Transverse colon (tissue), 4 donors: ENCODE data around the gene POLR1F. TPM values are rescaled to one million over a fixed set of nuclear protein-coding genes. Genes with fewer than 3 reads are reported as not detected.

Source experiments
- DNase-seq: peaks from one replicate; pipeline ENCODE4 v3.0.0-alpha.2; 2019
- H3K27ac ChIP-seq, 4 donors: fragments of 200-600 bp; sonication (generic); 2 replicates each; pipeline ENCODE4 v1.5.1; 2016 to 2018; ENCODE audit warnings: inconsistent platforms in 4 of 4
- H3K27me3 ChIP-seq: fragments of 200-600 bp; sonication (generic); 2 replicates; pipeline ENCODE4 v1.5.1; 2017; ENCODE audit warnings: inconsistent platforms
- H3K36me3 ChIP-seq, 4 donors: fragments of 200-600 bp; sonication (generic); 2 replicates each; pipeline ENCODE4 v1.5.1; 2017 to 2019; ENCODE audit warnings: inconsistent platforms in 4 of 4
- H3K4me1 ChIP-seq, 4 donors: fragments of 200-600 bp; sonication (generic); 2 replicates each; pipeline ENCODE4 v1.5.1; 2017 to 2020; ENCODE audit warnings: inconsistent platforms in 4 of 4
- H3K4me3 ChIP-seq, 4 donors: fragments of 200-600 bp; sonication (generic); 1 replicate in 1 of 4; 2 replicates in 3 of 4; pipeline versions ENCODE4 v1.5.1 to v1.6.1; 2017 to 2019; ENCODE audit warnings: inconsistent platforms in 4 of 4
- H3K9me3 ChIP-seq, 2 donors: fragments of 200-600 bp; sonication (generic); 2 replicates each; pipeline ENCODE4 v1.5.1; 2017 to 2019; ENCODE audit warnings: inconsistent platforms in 2 of 2
- EP300 ChIP-seq: sonication (generic); formaldehyde crosslinking; IDR thresholded peaks from one replicate; pipeline ENCODE4 v1.6.1; 2017; ENCODE audit warnings: antibody characterized with exemption, low read depth
- POLR2A ChIP-seq: fragments of 450-650 bp; IDR thresholded peaks from one replicate; pipeline ENCODE4 v1.6.1; 2016; ENCODE audit warnings: antibody characterized with exemption, mild to moderate bottlenecking, moderate library complexity
- POLR2AphosphoS5 ChIP-seq, 3 donors: sonication (generic); formaldehyde crosslinking; IDR thresholded peaks; one replicate each; pipeline ENCODE4 v1.6.1; 2016; ENCODE audit warnings: antibody characterized with exemption in 3 of 3
- WGBS, 2 donors: methylation state at CpG; one replicate each; pipeline ENCODE4 v1.1.5; 2018; ENCODE audit warnings: low coverage in 1 of 2; 5-methylcytosine and 5-hydroxymethylcytosine counted together
- in situ Hi-C, 4 donors: fragments of 200-750 bp; cut with MboI; loops; one replicate each; pipeline versions ENCODE4 v1.15.0 to v1.15.1; 2017; ENCODE audit warnings: low sequenced_read_pairs in 3 of 4, low pct_ligation_motif_present in 1 of 4, low pct_unique_long_range_greater_than_20kb in 1 of 4
- intact Hi-C: fragments of 100-400 bp; cut with DNase I; formaldehyde crosslinking; loops from one replicate; pipeline ENCODE4 v1.15.1; 2023; ENCODE audit warnings: low total_unique reads
- small RNA-seq, 4 donors: library from RNA; depleted of rRNA; stranded (forward); fragments of <200 nt; gene quantifications; one replicate each; pipeline ENCODE3, GENCODE V24; 2016
- total RNA-seq, 4 donors: library from RNA; depleted of rRNA; stranded (reverse); fragments of >200 nt; gene quantifications; one replicate each; pipeline ENCODE4 v1.1.0, GENCODE V29; 2016
- TF ChIP-seq, protein P1 (sequence below), 5 experiments: fragments of 200-600 bp in 3 of 5; fragments of 450-650 bp in 2 of 5; sonication (generic) in 3 of 5; IDR thresholded peaks; 1 replicate in 2 of 5; 2 replicates in 3 of 5; pipeline ENCODE4 v1.5.1; 2016 to 2017; ENCODE audit warnings: antibody characterized with exemption in 5 of 5, inconsistent platforms in 3 of 5, mild to moderate bottlenecking in 2 of 5, moderate library complexity in 1 of 5

POLR1F gene
- total RNA-seq, 4 donors from 2014 or later, result 0.20 to 7.5 (median 3.7) TPM

DNA sequence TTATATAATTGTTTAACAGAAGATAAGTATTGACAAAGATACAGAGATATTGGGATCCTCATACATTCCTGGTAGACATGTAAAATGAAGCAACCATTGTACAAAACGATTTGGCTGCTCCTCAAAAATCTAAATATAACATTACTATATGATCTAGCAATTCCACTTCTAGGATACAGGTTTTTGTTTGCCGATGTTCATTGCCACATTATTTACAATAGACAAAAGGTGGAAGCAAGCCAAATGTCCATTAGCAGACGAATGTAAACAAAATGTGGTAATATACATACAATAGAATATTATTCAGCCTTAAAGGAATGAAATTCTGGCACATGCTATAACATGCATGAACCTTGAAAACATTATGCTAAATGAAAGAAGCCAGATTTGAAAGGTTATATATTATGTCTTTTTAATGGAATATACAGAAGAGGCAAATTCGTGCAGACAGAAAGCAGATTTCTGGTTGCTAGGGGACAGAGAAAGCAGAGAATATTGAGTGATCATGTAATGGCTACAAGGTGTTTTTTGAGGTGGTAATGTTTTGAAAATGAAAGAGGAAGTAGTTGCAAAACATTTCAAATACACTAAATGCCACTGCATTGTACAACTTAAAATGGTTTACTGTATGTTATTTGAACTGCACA is 44.9 kb downstream of the POLR1F start:
- Histone ChIP-seq H3K36me3 (no peaks in the 10 kb centered on the region), H3K4me3 (no peak overlapping the region), H3K9me3 (no peaks in the 10 kb centered on the region), H3K27me3 (no peaks in the 10 kb centered on the region), H3K27ac (no peak overlapping the region), H3K4me1 (peaks cover 0 to 6% (median 0%) of the 10 kb centered on the region in 4 donors)
- 22 to 24% methylated on average over 4 of the region's 4 CpGs for WGBS, 2 donors
- intact Hi-C loops (no loop called here), in situ Hi-C loops (loop anchor here in 1 of 4 donors (25.0 kb wide), 1 partner anchor 977 kb away; no protein-coding TSS in a partner anchor)
- DNase-seq, result no peak
- TF ChIP-seq, protein P1, sequence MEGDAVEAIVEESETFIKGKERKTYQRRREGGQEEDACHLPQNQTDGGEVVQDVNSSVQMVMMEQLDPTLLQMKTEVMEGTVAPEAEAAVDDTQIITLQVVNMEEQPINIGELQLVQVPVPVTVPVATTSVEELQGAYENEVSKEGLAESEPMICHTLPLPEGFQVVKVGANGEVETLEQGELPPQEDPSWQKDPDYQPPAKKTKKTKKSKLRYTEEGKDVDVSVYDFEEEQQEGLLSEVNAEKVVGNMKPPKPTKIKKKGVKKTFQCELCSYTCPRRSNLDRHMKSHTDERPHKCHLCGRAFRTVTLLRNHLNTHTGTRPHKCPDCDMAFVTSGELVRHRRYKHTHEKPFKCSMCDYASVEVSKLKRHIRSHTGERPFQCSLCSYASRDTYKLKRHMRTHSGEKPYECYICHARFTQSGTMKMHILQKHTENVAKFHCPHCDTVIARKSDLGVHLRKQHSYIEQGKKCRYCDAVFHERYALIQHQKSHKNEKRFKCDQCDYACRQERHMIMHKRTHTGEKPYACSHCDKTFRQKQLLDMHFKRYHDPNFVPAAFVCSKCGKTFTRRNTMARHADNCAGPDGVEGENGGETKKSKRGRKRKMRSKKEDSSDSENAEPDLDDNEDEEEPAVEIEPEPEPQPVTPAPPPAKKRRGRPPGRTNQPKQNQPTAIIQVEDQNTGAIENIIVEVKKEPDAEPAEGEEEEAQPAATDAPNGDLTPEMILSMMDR (IDR thresholded peaks at IDR 0.05), result no peak
- TF ChIP-seq POLR2A (no peak), EP300 (no peak), POLR2AphosphoS5 (IDR thresholded peaks at IDR 0.05) (no peak)

- Histone ChIP-seq H3K4me3 (no peak overlapping the region), H3K9me3 (peaks cover 0 to 6% of the 10 kb centered on the region in 2 donors), H3K4me1 (no peaks in the 10 kb centered on the region), H3K27me3 (no peaks in the 10 kb centered on the region), H3K36me3 (no peaks in the 10 kb centered on the region), H3K27ac (no peak overlapping the region)
- in situ Hi-C loops (no loop called here), intact Hi-C loops (no loop called here)
- 69 to 100% methylated on average over 1 to 2 of the region's 2 CpGs for WGBS, 2 donors
- TF ChIP-seq, protein P1 (IDR thresholded peaks at IDR 0.05), result no peak
- TF ChIP-seq POLR2AphosphoS5 (IDR thresholded peaks at IDR 0.05) (no peak), POLR2A (no peak), EP300 (no peak)
- DNase-seq, result no peak
Observed at GRCh38 chr7:19648791-19649190, 60.0 kb downstream of the POLR1F start.

Small RNAs within 50 kb of the gene (small RNA-seq; reads per million reads assigned to genes)
- gene MIR3146, result 0 to 0.28 (median 0) reads per million in 4 donors

Other genes with a start within 250 kb of the POLR1F start
- 1 to 10 TPM in 1 of 4 donors, not detected in 3; 3.4 TPM for gene TMEM196, start 64.6 kb upstream of the POLR1F start, total RNA-seq